K562 (cell line): Measurements from ENCODE around the gene NDUFAF8. TPM values are rescaled to one million over a fixed set of nuclear protein-coding genes. Genes with fewer than 3 reads are reported as not detected.

Experiments
- ATAC-seq: fragments of 200-7000 bp; cut with Tn5 transposase; 3 replicates; pipeline ENCODE4 v1.9.1; 2020; ENCODE audit warnings: moderate library complexity
- BruUV-seq: library from RNA; stranded (reverse); fragments of 400-500 nt; replicated peaks from 2 replicates; lab custom pipeline; 2021; lab: Mats Ljungman, UMichigan
- CTCF ChIA-PET: fragments of 300-600 bp; formaldehyde crosslinking; extraction: SDS; loops from one replicate; lab custom pipeline; 2021; ENCODE audit warnings: low intra/inter-chr PET ratio; lab: Yijun Ruan, JAX
- POLR2A ChIA-PET: fragments of 300-600, 350-650 bp; sonication (Branson Sonifier 250); formaldehyde crosslinking; extraction: SDS; loops from one replicate; lab custom pipeline; 2021; ENCODE audit warnings: antibody characterized with exemption, inconsistent platforms; lab: Yijun Ruan, JAX
- DNase-seq, 4 experiments: peaks; one replicate each; pipeline versions ENCODE4 v3.0.0 to v3.0.0-alpha.2; 2011 to 2018; ENCODE audit warnings: low spot score in 3 of 4, mixed read lengths in 3 of 4; ENCODE audit errors: extremely low read depth in 1 of 4
- FAIRE-seq: peaks from 2 replicates; lab custom pipeline; 2011; peaks lifted over from hg19 to GRCh38; lab: Jason Lieb, UNC
- H2AFZ ChIP-seq: 2 replicates; pipeline ENCODE4 v1.6.0; 2011; ENCODE audit warnings: low read depth, low read length, control low read depth, inconsistent platforms
- H3K27ac ChIP-seq: fragments of 200-600 bp; 3 replicates; pipeline ENCODE4 v1.8.0; 2011; ENCODE audit warnings: low read depth, mild to moderate bottlenecking, control low read depth, inconsistent platforms, low read length, moderate library complexity, mixed read lengths; ENCODE audit errors: extremely low read depth
- H3K27me3 ChIP-seq, 2 experiments: fragments of 300-600 bp in 1 of 2; 2 replicates in 1 of 2; 3 replicates in 1 of 2; pipeline versions ENCODE4 v1.6.0 to v1.8.0; 2011; ENCODE audit warnings: inconsistent platforms in 2 of 2, low read length in 2 of 2, mild to moderate bottlenecking in 1 of 2, mixed read lengths in 1 of 2, moderate library complexity in 1 of 2; ENCODE audit not compliant: control insufficient read depth in 2 of 2, insufficient read depth in 2 of 2
- H3K36me3 ChIP-seq: fragments of 300-600 bp; 3 replicates; pipeline ENCODE4 v1.8.0; 2011; ENCODE audit warnings: mild to moderate bottlenecking, low read length, inconsistent platforms; ENCODE audit not compliant: control insufficient read depth, insufficient read depth
- H3K4me1 ChIP-seq, 2 experiments: fragments of 200-600 bp in 1 of 2; replicated peaks in 1 of 2; 2 replicates in 1 of 2; 3 replicates in 1 of 2; pipeline versions ENCODE4 v1.5.1 to v1.8.0; 2011; ENCODE audit warnings: inconsistent platforms in 2 of 2, low read length in 2 of 2, mild to moderate bottlenecking in 1 of 2, mixed read lengths in 1 of 2, moderate library complexity in 1 of 2; ENCODE audit not compliant: control insufficient read depth in 2 of 2, insufficient read depth in 2 of 2
- H3K4me2 ChIP-seq: 2 replicates; pipeline ENCODE4 v1.6.1; 2011; ENCODE audit warnings: low read length, control low read depth, inconsistent platforms, mixed read lengths; ENCODE audit not compliant: insufficient read depth
- H3K4me3 ChIP-seq: fragments of 200-600 bp; sonication (generic), shearing (Covaris generic); 2 replicates; pipeline ENCODE4 v1.5.1; 2016; ENCODE audit warnings: control low read depth, inconsistent platforms
- H3K79me2 ChIP-seq: fragments of 200-600 bp; 3 replicates; pipeline ENCODE4 v1.8.0; 2011; ENCODE audit warnings: low read length, inconsistent platforms; ENCODE audit not compliant: control insufficient read depth, insufficient read depth
- H3K9ac ChIP-seq, 2 experiments: 2 replicates each; pipeline versions ENCODE4 v1.6.0 to v1.6.1; 2011; ENCODE audit warnings: low read depth in 2 of 2, low read length in 2 of 2, control low read depth in 1 of 2, inconsistent platforms in 1 of 2, mild to moderate bottlenecking in 1 of 2, mixed read lengths in 1 of 2; ENCODE audit not compliant: insufficient read depth in 1 of 2
- H3K9me1 ChIP-seq: one replicate; pipeline ENCODE4 v1.6.0; 2011; ENCODE audit warnings: inconsistent platforms, mild to moderate bottlenecking, low read length, moderate library complexity; ENCODE audit not compliant: control insufficient read depth, insufficient read depth
- H3K9me3 ChIP-seq: replicated peaks from 2 replicates; pipeline ENCODE4 v1.5.1; 2011; ENCODE audit warnings: low read depth, low read length, inconsistent platforms; ENCODE audit not compliant: control insufficient read depth, insufficient read depth
- H4K20me1 ChIP-seq: replicated peaks from 2 replicates; pipeline ENCODE4 v1.6.1; 2011; ENCODE audit warnings: low read length, inconsistent platforms, mixed read lengths; ENCODE audit not compliant: control insufficient read depth, insufficient read depth
- CBX2 ChIP-seq: fragments of 200-600 bp; sonication (generic); IDR thresholded peaks from one replicate; pipeline ENCODE4 v1.6.1; 2012; ENCODE audit warnings: mild to moderate bottlenecking, low read length, inconsistent platforms; ENCODE audit not compliant: insufficient read depth, poor library complexity, severe bottlenecking
- CREB1 ChIP-seq, 2 experiments: sonication (generic) in 1 of 2; formaldehyde crosslinking in 1 of 2; IDR thresholded peaks; 2 replicates each; pipeline versions ENCODE4 v1.6.1 to v1.8.0; 2012 to 2022; ENCODE audit warnings: inconsistent platforms in 1 of 2, mild to moderate bottlenecking in 1 of 2, missing genetic modification reagents in 1 of 2, moderate library complexity in 1 of 2
- CTCF ChIP-seq, 3 experiments: IDR thresholded peaks in 2 of 3; conservative IDR thresholded peaks in 1 of 3; 2 replicates each; pipeline ENCODE4 v1.5.1; 2011 to 2012; ENCODE audit warnings: low read length in 3 of 3, mild to moderate bottlenecking in 3 of 3, control low read depth in 2 of 3, improper control_type of control experiment in 1 of 3, inconsistent platforms in 1 of 3, low read depth in 1 of 3, mixed read lengths in 1 of 3, moderate library complexity in 1 of 3; ENCODE audit not compliant: insufficient read depth in 2 of 3
- ESRRB ChIP-seq: fragments of 250-450 bp; sonication (Bioruptor Pico); IDR thresholded peaks from 2 replicates; pipeline ENCODE4 v1.5.0; 2020; ENCODE audit warnings: mild to moderate bottlenecking, moderate library complexity, borderline replicate concordance
- HEY1 ChIP-seq: fragments of 250-450 bp; sonication (Bioruptor Pico); IDR thresholded peaks from 2 replicates; pipeline ENCODE4 v1.5.0; 2020; ENCODE audit warnings: mild to moderate bottlenecking, moderate library complexity, borderline replicate concordance
- IRF9 ChIP-seq: fragments of 450-650 bp; IDR thresholded peaks from 2 replicates; pipeline ENCODE4 v1.6.1; 2016; ENCODE audit warnings: missing biosample characterization, missing genetic modification characterization
- NRF1 ChIP-seq, 2 experiments: fragments of 450-650 bp; IDR thresholded peaks in 1 of 2; conservative IDR thresholded peaks in 1 of 2; 2 replicates each; pipeline ENCODE4 v1.6.1; 2014; ENCODE audit warnings: mild to moderate bottlenecking in 2 of 2
- PCBP1 ChIP-seq: fragments of 200-400 bp; formaldehyde crosslinking; IDR thresholded peaks from 2 replicates; pipeline ENCODE4 v1.6.1; 2018; ENCODE audit warnings: mild to moderate bottlenecking, low read depth, low read length; ENCODE audit not compliant: poor library complexity, severe bottlenecking
- SMARCC2 ChIP-seq: fragments of 450-650 bp; IDR thresholded peaks from 2 replicates; pipeline ENCODE4 v1.6.1; 2017; ENCODE audit warnings: antibody characterized with exemption, moderate library complexity, mild to moderate bottlenecking, low read depth
- SNIP1 ChIP-seq: fragments of 450-650 bp; IDR thresholded peaks from 2 replicates; pipeline ENCODE4 v1.7.1; 2017; ENCODE audit warnings: low read depth, mild to moderate bottlenecking
- SRF ChIP-seq, 2 experiments: fragments of 250-450, 450-650 bp in 1 of 2; sonication (Bioruptor Pico) in 1 of 2; sonication (generic) in 1 of 2; formaldehyde crosslinking; IDR thresholded peaks; 2 replicates each; pipeline versions ENCODE4 v1.5.0 to v1.5.1; 2020 to 2022; ENCODE audit warnings: mild to moderate bottlenecking in 1 of 2, missing genetic modification reagents in 1 of 2
- ZBTB33 ChIP-seq: sonication (generic); formaldehyde crosslinking; IDR thresholded peaks from 2 replicates; pipeline ENCODE4 v1.8.1; 2023; ENCODE audit warnings: mild to moderate bottlenecking, missing genetic modification reagents
- ZNF263 ChIP-seq: sonication (generic); formaldehyde crosslinking; IDR thresholded peaks from 2 replicates; pipeline ENCODE4 v1.8.0; 2022; ENCODE audit warnings: mild to moderate bottlenecking, missing genetic modification reagents, borderline replicate concordance
- ZNF561 ChIP-seq: fragments of 450-650 bp; formaldehyde crosslinking; conservative IDR thresholded peaks from 2 replicates; pipeline ENCODE4 v1.4.0; 2020; ENCODE audit warnings: mild to moderate bottlenecking, moderate library complexity
- WGBS: fragments of 100-300 bp; shearing (Covaris generic); methylation state at CpG from one replicate; pipeline ENCODE4 v1.1.6; 2016; ENCODE audit warnings: low coverage, mixed read lengths; ENCODE audit not compliant: insufficient coverage; ENCODE audit errors: missing lambda C conversion rate; 5-methylcytosine and 5-hydroxymethylcytosine counted together
- in situ Hi-C: fragments of 300-500 bp; cut with MboI; formaldehyde crosslinking; loops from 4 replicates; pipeline ENCODE4 v1.15.0; 2018; ENCODE audit warnings: inconsistent platforms, mixed read lengths
- intact Hi-C: fragments of 100-400 bp; cut with micrococcal nuclease; formaldehyde crosslinking; loops from 2 replicates; pipeline ENCODE4 v1.14.2; 2022
- polyA plus RNA-seq, 8 experiments: library from polyadenylated mRNA; depleted of rRNA in 4 of 8; stranded (reverse) in 5 of 8; unstranded in 3 of 8; fragments of >200 nt; fragmentation: Nextera tagmentation in 2 of 8; fragmentation: Illumina TruSeq in 1 of 8; extraction: Ambion mirVana in 2 of 8; extraction: Trizol in 1 of 8; gene quantifications; 2 replicates each; pipeline versions ENCODE4 v1.2.1 to v1.2.3, GENCODE V29; 2011 to 2014; ENCODE audit warnings: inconsistent platforms in 1 of 8, missing spikeins in 1 of 8
- total RNA-seq, 7 experiments: library from RNA; depleted of rRNA in 6 of 7; stranded (reverse); fragments of >200 nt in 6 of 7; fragmentation: Illumina TruSeq in 2 of 7; extraction: Trizol in 2 of 7; gene quantifications; 2 replicates each; pipeline versions ENCODE4 v1.2.1 to v1.2.3, GENCODE V29; 2011 to 2021; ENCODE audit warnings: low replicate concordance in 1 of 7

The NDUFAF8 gene
- total and polyA plus RNA-seq, 9 of the 15 experiments (the other 6 are each of a cell fraction or from before 2014, with no cell fraction given), result 13.5 to 144 (median 90.0) TPM

- TF ChIP-seq IRF9 (no peak), SRF (CRISPR knock-in tag; IDR thresholded peaks at IDR 0.05) (no peak), SNIP1 (no peak)
- TF ChIP-seq, all 486 proteins: peak for 0
These were observed 49.6 kb downstream of the NDUFAF8 start (continued) for GRCh38 chr17:81288715-81289114.

GRCh38 chr17:81289627-81290026 lies 50.5 kb downstream of the NDUFAF8 start:
- no peaks in the 10 kb centered on the region for H3K9me3 ChIP-seq
- in situ Hi-C loops, result no loop called here
- DNase-seq, result no peak
- FAIRE-seq, result no peak
- H3K27ac ChIP-seq, result no peak overlapping the region
- no peak for ATAC-seq
- H3K9ac ChIP-seq, result peak overlapping the region in 1 of 2 experiments; percentile 68; a peak in 1 of 4 replicates
- peaks cover 51% of the 10 kb centered on the region; the same call in 2 of the 3 replicates for H3K36me3 ChIP-seq
- peaks cover 29 to 64% of the 10 kb centered on the region in 2 experiments for H3K4me1 ChIP-seq
- H4K20me1 ChIP-seq, result no peaks in the 10 kb centered on the region
- no peak overlapping the region for H2AFZ ChIP-seq
- no peaks in the 10 kb centered on the region for H3K27me3 ChIP-seq
- no TSS peak for BruUV-seq
- no peak overlapping the region for H3K4me2 ChIP-seq
- no peaks in the 10 kb centered on the region for H3K9me1 ChIP-seq
- no peak overlapping the region for H3K4me3 ChIP-seq
- H3K79me2 ChIP-seq, result peaks cover 73% of the 10 kb centered on the region
- intact Hi-C loops, result loop anchor here (5.0 to 10.0 kb wide), 2 partner anchors 37 to 195 kb away; no protein-coding TSS in a partner anchor
- ChIA-PET CTCF (no interaction called here), POLR2A (no interaction called here)
- over 99% methylated on average over 20 of the region's 21 CpGs for WGBS
- TF ChIP-seq SMARCC2 (no peak), ZNF263 (CRISPR knock-in tag) (no peak), ESRRB (no peak), CREB1 (IDR thresholded peaks at IDR 0.05) (no peak), CREB1 (CRISPR knock-in tag; IDR thresholded peaks at IDR 0.05) (no peak), PCBP1 (no peak), CTCF (IDR thresholded peaks at IDR 0.05 in 2 of 3, conservative IDR thresholded peaks at IDR 0.05 in 1 of 3; ENCODE audit: insufficient read depth in 2 of 3, low read depth in 1 of 3, low read length in 3 of 3) (peak in 2 of 3 experiments; percentile 9 to 14; a peak in 1 of 6 replicates), ZNF561 (CRISPR knock-in tag) (no peak), HEY1 (no peak), NRF1 (conservative IDR thresholded peaks at IDR 0.05 in 1 of 2, IDR thresholded peaks at IDR 0.05 in 1 of 2) (no peak), CBX2 (no peak), ZBTB33 (CRISPR knock-in tag) (peak; percentile 35; the same call in 1 of the 2 replicates)
